Lung (tissue), 12 donors: ENCODE data around the gene PUDP. TPM values are rescaled to one million over a fixed set of nuclear protein-coding genes. Genes with fewer than 3 reads are reported as not detected.

Experiments
- ATAC-seq: fragments of 200-7000 bp; cut with Tn5 transposase; one replicate; pipeline ENCODE4 v1.9.1; 2020; ENCODE audit warnings: moderate number of reproducible peaks; ENCODE audit not compliant: insufficient read depth, low FRiP score
- DNase-seq, 3 donors: peaks; one replicate each; pipeline ENCODE4 v3.0.0-alpha.2; 2013 to 2017
- H3K27ac ChIP-seq, 2 donors: one replicate each; pipeline ENCODE4 v1.5.1; 2013; ENCODE audit warnings: mild to moderate bottlenecking in 2 of 2, moderate library complexity in 2 of 2, control low read depth in 1 of 2, inconsistent platforms in 1 of 2, low read depth in 1 of 2, low read length in 1 of 2
- H3K27me3 ChIP-seq, 3 donors: one replicate each; pipeline ENCODE4 v1.5.1; 2013; ENCODE audit warnings: low read length in 2 of 3; ENCODE audit not compliant: control insufficient read depth in 3 of 3, insufficient read depth in 3 of 3
- H3K36me3 ChIP-seq, 4 donors: one replicate each; pipeline ENCODE4 v1.5.1; 2013; ENCODE audit warnings: low read length in 4 of 4, mild to moderate bottlenecking in 1 of 4, moderate library complexity in 1 of 4; ENCODE audit not compliant: control insufficient read depth in 4 of 4, insufficient read depth in 4 of 4
- H3K4me1 ChIP-seq, 5 donors: one replicate each; pipeline ENCODE4 v1.5.1; 2013; ENCODE audit warnings: low read length in 5 of 5, mild to moderate bottlenecking in 2 of 5, moderate library complexity in 1 of 5; ENCODE audit not compliant: control insufficient read depth in 5 of 5, insufficient read depth in 5 of 5
- H3K4me3 ChIP-seq: one replicate; pipeline ENCODE4 v1.5.1; 2013; ENCODE audit warnings: mild to moderate bottlenecking, control low read depth, moderate library complexity
- H3K9ac ChIP-seq, 2 donors: one replicate each; pipeline ENCODE4 v1.5.1; 2013; ENCODE audit warnings: low read length in 2 of 2, control low read depth in 1 of 2; ENCODE audit not compliant: insufficient read depth in 1 of 2
- H3K9me3 ChIP-seq, 4 donors: one replicate each; pipeline ENCODE4 v1.5.1; 2013; ENCODE audit warnings: low read length in 3 of 4, mild to moderate bottlenecking in 1 of 4, moderate library complexity in 1 of 4; ENCODE audit not compliant: control insufficient read depth in 4 of 4, insufficient read depth in 3 of 4
- WGBS, 2 donors: extraction: QIAGEN DNeasy Blood & Tissue Kit; methylation state at CpG; one replicate each; pipeline ENCODE4 v1.1.7; 2013; 5-methylcytosine and 5-hydroxymethylcytosine counted together
- polyA plus RNA-seq, 2 donors: library from polyadenylated mRNA; stranded (reverse); fragments of 200-250 nt; gene quantifications; one replicate each; pipeline ENCODE4 v1.2.1, GENCODE V29; 2013
- total RNA-seq, 2 donors: library from RNA; depleted of rRNA in 1 of 2; stranded (reverse); fragments of >200 nt in 1 of 2; gene quantifications; one replicate each; pipeline ENCODE4 v1.2.1, GENCODE V29; 2014 to 2021
- TF ChIP-seq, protein P1 (sequence below): IDR thresholded peaks from 2 replicates; pipeline ENCODE4 v1.5.1; 2012; ENCODE audit warnings: mild to moderate bottlenecking; ENCODE audit errors: control extremely low read depth, extremely low read depth
- donor health status: control.
- donor health status: control.
- donor health status: Bipolar disorder and iron deficiency.
- donor health status: healthy.
- donor health status: DM: yes; HTN: yes; CAD: no.

The PUDP gene
- total and polyA plus RNA-seq, 4 donors = 12.1 to 24.5 (median 15.0) TPM

DNA sequence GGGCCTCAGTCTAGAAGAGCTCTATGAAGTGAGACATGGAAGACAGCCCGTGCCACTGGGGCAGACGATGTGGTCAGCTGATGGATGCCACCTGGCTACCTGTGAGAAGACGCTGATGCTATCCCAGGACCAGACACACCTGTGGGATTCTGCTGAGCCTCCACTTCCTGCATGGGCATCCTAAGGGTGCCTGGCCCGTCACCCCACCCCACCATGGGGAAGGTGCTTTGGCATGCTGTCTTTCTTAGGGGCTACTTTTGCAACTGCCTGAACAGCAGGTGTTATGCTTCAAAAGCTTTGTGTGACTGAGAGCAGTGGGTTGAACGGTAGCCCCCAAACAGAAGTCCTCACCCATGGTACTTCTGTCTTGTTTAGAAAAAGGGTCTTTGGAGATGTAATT, 65.4 kb downstream of the PUDP start:
- Histone ChIP-seq H3K4me1 (peaks cover 0 to 6% (median 0%) of the 10 kb centered on the region in 5 donors), H3K36me3 (peaks cover 0 to 5% (median 2%) of the 10 kb centered on the region in 4 donors), H3K4me3 (no peak overlapping the region), H3K9ac (no peak overlapping the region), H3K27ac (no peak overlapping the region), H3K27me3 (peaks cover 0 to 11% (median 0%) of the 10 kb centered on the region in 3 donors), H3K9me3 (no peaks in the 10 kb centered on the region)
- no peak for ATAC-seq
- WGBS, 2 donors = 75 to 96% methylated on average over 4 to 5 of the region's 5 CpGs
- DNase-seq = no peak
- TF ChIP-seq, protein P1, sequence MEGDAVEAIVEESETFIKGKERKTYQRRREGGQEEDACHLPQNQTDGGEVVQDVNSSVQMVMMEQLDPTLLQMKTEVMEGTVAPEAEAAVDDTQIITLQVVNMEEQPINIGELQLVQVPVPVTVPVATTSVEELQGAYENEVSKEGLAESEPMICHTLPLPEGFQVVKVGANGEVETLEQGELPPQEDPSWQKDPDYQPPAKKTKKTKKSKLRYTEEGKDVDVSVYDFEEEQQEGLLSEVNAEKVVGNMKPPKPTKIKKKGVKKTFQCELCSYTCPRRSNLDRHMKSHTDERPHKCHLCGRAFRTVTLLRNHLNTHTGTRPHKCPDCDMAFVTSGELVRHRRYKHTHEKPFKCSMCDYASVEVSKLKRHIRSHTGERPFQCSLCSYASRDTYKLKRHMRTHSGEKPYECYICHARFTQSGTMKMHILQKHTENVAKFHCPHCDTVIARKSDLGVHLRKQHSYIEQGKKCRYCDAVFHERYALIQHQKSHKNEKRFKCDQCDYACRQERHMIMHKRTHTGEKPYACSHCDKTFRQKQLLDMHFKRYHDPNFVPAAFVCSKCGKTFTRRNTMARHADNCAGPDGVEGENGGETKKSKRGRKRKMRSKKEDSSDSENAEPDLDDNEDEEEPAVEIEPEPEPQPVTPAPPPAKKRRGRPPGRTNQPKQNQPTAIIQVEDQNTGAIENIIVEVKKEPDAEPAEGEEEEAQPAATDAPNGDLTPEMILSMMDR = no peak

DNA sequence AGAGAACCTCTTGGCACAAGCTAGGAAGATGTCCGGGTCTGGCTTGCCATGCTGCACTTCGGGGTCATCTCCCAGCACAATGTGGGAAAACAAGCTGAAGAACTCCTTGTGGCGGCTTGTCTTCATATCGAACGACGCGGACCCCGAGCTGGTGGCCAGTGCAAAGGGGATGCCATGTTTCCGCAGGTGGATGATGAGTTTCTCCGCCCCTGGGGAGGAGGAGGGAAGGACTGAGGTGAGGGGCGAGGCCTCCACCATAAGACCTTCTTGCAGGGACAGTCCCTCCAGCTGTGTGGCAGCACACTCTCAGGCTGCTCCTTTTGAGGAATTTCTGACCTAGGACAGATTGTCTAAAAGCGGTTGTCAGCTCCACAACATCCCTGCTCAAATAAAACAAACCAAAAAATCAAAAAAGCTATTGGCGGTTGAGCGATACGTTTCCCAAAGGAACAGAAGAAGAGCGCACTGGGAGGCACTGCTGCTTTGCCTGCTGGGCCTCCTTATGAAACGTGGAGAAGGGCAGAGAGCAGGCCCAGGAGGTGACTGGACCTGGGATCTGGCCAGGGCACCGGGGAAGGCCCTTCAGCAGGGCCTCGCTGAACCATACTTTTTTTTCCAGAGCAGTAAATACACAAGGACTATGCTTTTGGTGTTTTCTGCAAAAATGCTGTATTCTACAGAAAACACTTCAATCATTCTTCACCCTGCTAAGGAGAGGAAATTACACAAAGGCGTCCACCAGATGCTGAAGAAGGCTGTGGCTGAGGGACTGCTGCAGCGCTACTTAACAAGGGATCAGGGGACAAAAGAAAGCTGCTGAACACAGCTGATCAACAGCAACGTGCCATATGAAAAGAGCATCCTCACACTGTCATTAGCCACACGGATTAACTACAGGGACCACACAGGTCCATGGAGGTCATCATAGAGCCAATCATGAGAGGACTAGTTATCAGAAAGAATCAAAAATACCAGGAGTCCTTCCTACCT, 70.4 kb downstream of the PUDP start:
- H3K4me1 ChIP-seq = peaks cover 0 to 4% (median 0%) of the 10 kb centered on the region in 5 donors
- 88 to 93% methylated on average over 23 of the region's 23 CpGs for WGBS, 2 donors
- ATAC-seq (no peak), DNase-seq (no peak)
- H3K36me3 ChIP-seq = peaks cover 0 to 10% (median 5%) of the 10 kb centered on the region in 4 donors
- peaks cover 0 to 7% (median 0%) of the 10 kb centered on the region in 3 donors for H3K27me3 ChIP-seq
- TF ChIP-seq, protein P1 = no peak
- no peak overlapping the region for H3K9ac ChIP-seq
- H3K27ac ChIP-seq = no peak overlapping the region
- H3K4me3 ChIP-seq = no peak overlapping the region
- no peaks in the 10 kb centered on the region for H3K9me3 ChIP-seq

DNA sequence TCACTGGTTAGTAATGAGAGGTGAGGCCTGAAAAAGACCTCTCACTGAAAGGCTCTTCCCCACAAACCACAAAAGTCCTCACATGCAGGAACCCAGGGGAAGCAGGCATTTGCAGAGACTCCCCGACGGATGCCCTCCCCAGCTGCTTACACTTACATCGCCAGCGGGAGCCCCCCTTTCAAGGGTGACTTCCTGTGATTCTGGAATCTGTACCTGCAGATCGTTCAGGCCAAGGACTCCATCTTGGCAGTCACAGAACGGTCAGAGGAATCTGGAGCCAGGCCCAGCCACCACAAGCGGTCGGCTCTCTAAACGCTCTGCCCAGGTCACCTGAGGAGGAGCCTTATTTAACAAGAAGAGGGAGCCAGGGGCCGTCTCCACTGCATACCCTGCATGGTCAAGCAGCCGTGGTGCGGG, 71.7 kb downstream of the PUDP start:
- WGBS, 2 donors = 35 to 72% methylated on average over 12 of the region's 12 CpGs
- TF ChIP-seq, protein P1 = no peak
- no peak for ATAC-seq

More for the DNA sequence above, 71.7 kb downstream of the PUDP start:
- Histone ChIP-seq H3K9me3 (no peaks in the 10 kb centered on the region), H3K27ac (no peak overlapping the region), H3K36me3 (peaks cover 0 to 11% (median 3%) of the 10 kb centered on the region in 4 donors), H3K4me3 (no peak overlapping the region), H3K4me1 (peaks cover 0 to 3% (median 0%) of the 10 kb centered on the region in 5 donors), H3K27me3 (peaks cover 0 to 10% (median 0%) of the 10 kb centered on the region in 3 donors), H3K9ac (no peak overlapping the region)
- DNase-seq = no peak
